GM18517 (cell line): ENCODE results near the gene LRRTM4.

Source experiments
- ATAC-seq: cut with Tn5 transposase; IDR thresholded peaks from one replicate; pipeline ENCODE4 v1.9.1; 2021; ENCODE audit warnings: mild to moderate bottlenecking, moderate library complexity; ENCODE audit not compliant: unreplicated experiment

LRRTM4 gene

GRCh38 chr2:77328134-77328931 is 193.8 kb downstream of the LRRTM4 start:
- no peak for ATAC-seq

GRCh38 chr2:77325395-77325794 is 196.8 kb downstream of the LRRTM4 start:
- ATAC-seq, result no peak

- ATAC-seq, result no peak
Measured at GRCh38 chr2:77322431-77322830, 199.7 kb downstream of the LRRTM4 start.

- ATAC-seq, result no peak
Measured at GRCh38 chr2:77314721-77315120, 207.5 kb downstream of the LRRTM4 start.

GRCh38 chr2:77310416-77310815 is 211.8 kb downstream of the LRRTM4 start:
- no peak for ATAC-seq

GRCh38 chr2:77309725-77310124 is 212.5 kb downstream of the LRRTM4 start:
- ATAC-seq, result no peak

GRCh38 chr2:77301441-77301840 is 220.7 kb downstream of the LRRTM4 start:
- ATAC-seq, result no peak

GRCh38 chr2:77296791-77297190 is 225.4 kb downstream of the LRRTM4 start:
- no peak for ATAC-seq

- ATAC-seq, result no peak
Measured at GRCh38 chr2:77294474-77294873, 227.7 kb downstream of the LRRTM4 start.

GRCh38 chr2:77284353-77284752 is 237.8 kb downstream of the LRRTM4 start:
- no peak for ATAC-seq

GRCh38 chr2:77271262-77271661 is 250.9 kb downstream of the LRRTM4 start:
- no peak for ATAC-seq

GRCh38 chr2:77270433-77270832 is 251.7 kb downstream of the LRRTM4 start:
- no peak for ATAC-seq

GRCh38 chr2:77268626-77269025 is 253.6 kb downstream of the LRRTM4 start:
- ATAC-seq, result no peak

GRCh38 chr2:77232909-77233425 is 289.2 kb downstream of the LRRTM4 start:
- ATAC-seq, result no peak

- no peak for ATAC-seq
Measured at GRCh38 chr2:77228391-77228790, 293.8 kb downstream of the LRRTM4 start.

GRCh38 chr2:77210725-77211124 is 311.5 kb downstream of the LRRTM4 start:
- ATAC-seq, result no peak

- ATAC-seq, result no peak
Measured at GRCh38 chr2:77207331-77207730, 314.8 kb downstream of the LRRTM4 start.

- no peak for ATAC-seq
Measured at GRCh38 chr2:77201755-77202154, 320.4 kb downstream of the LRRTM4 start.

- no peak for ATAC-seq
Measured at GRCh38 chr2:77199411-77199810, 322.8 kb downstream of the LRRTM4 start.

- no peak for ATAC-seq
Measured at GRCh38 chr2:77193858-77194448, 328.2 kb downstream of the LRRTM4 start.

- no peak for ATAC-seq
Measured at GRCh38 chr2:77192811-77193289, 329.3 kb downstream of the LRRTM4 start.

- no peak for ATAC-seq
Measured at GRCh38 chr2:77191665-77192064, 330.5 kb downstream of the LRRTM4 start.
